PC-3 (cell line): Measurements from ENCODE around the gene CBARP. TPM values are rescaled to one million over a fixed set of nuclear protein-coding genes. Genes with fewer than 3 reads are reported as not detected.
A peak's percentile ranks its signal among the peaks of the same experiment; 100 is the strongest.
"Not testable (repeated sequence)": the region's sequence is repeated elsewhere in the genome, so short reads cannot be mapped to it uniquely, and the experiment has no call there.

Source experiments
- ATAC-seq: fragments of 200-7000 bp; cut with Tn5 transposase; 2 replicates; pipeline ENCODE4 v1.9.1; 2020; ENCODE audit warnings: mild to moderate bottlenecking, moderate library complexity
- BruUV-seq: library from RNA; stranded (reverse); fragments of 400-500 nt; replicated peaks from 2 replicates; lab custom pipeline; 2021; lab: Mats Ljungman, UMichigan
- CTCF ChIA-PET: fragments of 300-600 bp; sonication (Branson Sonifier 250); formaldehyde crosslinking; loops from one replicate; lab custom pipeline; 2022; ENCODE audit warnings: antibody characterized with exemption; lab: Charles Lee
- POLR2A ChIA-PET: fragments of 300-600 bp; sonication (Branson Sonifier 250); formaldehyde crosslinking; loops from one replicate; lab custom pipeline; 2022; ENCODE audit warnings: antibody characterized with exemption; ENCODE audit not compliant: unreplicated experiment; lab: Charles Lee
- DNase-seq: peaks from one replicate; pipeline ENCODE4 v3.0.0-alpha.2; 2015
- H2AFZ ChIP-seq: fragments of 300-600 bp; sonication (generic); 2 replicates; pipeline ENCODE4 v1.6.0; 2016; ENCODE audit warnings: antibody characterized with exemption, low read length
- H3F3A ChIP-seq: fragments of 300-600 bp; sonication (generic); one replicate; pipeline ENCODE4 v1.6.0; 2017; ENCODE audit warnings: antibody characterized with exemption, low read length, control low read depth, mild to moderate bottlenecking; ENCODE audit not compliant: unreplicated experiment
- H3K27ac ChIP-seq: fragments of 300-600 bp; sonication (generic); 2 replicates; pipeline ENCODE4 v1.5.1; 2016; ENCODE audit warnings: mild to moderate bottlenecking, low read length
- H3K27me3 ChIP-seq: fragments of 300-600 bp; sonication (generic); 2 replicates; pipeline ENCODE4 v1.6.1; 2016; ENCODE audit warnings: low read length, mixed read lengths
- H3K36me3 ChIP-seq: fragments of 300-600 bp; sonication (generic); 2 replicates; pipeline ENCODE4 v1.6.1; 2016; ENCODE audit warnings: low read depth, mixed run types, low read length, mixed read lengths
- H3K4me1 ChIP-seq: fragments of 300-600 bp; sonication (generic); 2 replicates; pipeline ENCODE4 v1.5.1; 2016; ENCODE audit warnings: low read length; ENCODE audit not compliant: insufficient read depth
- H3K4me2 ChIP-seq: fragments of 300-600 bp; sonication (generic); 2 replicates; pipeline ENCODE4 v1.6.0; 2016; ENCODE audit warnings: low read length
- H3K4me3 ChIP-seq: fragments of 300-600 bp; sonication (generic); 2 replicates; pipeline ENCODE4 v1.5.1; 2016; ENCODE audit warnings: mild to moderate bottlenecking, low read length, mixed read lengths
- H3K79me2 ChIP-seq: fragments of 300-600 bp; sonication (generic); 2 replicates; pipeline ENCODE4 v1.6.1; 2017; ENCODE audit warnings: low read length, mixed read lengths
- H3K9ac ChIP-seq: fragments of 300-600 bp; sonication (generic); 2 replicates; pipeline ENCODE4 v1.6.0; 2016; ENCODE audit warnings: mild to moderate bottlenecking, low read length
- H3K9me2 ChIP-seq: fragments of 300-600 bp; sonication (generic); replicated peaks from 2 replicates; pipeline ENCODE4 v1.6.1; 2016; ENCODE audit warnings: mixed run types, low read length, mixed read lengths
- H3K9me3 ChIP-seq: fragments of 300-600 bp; sonication (generic); 2 replicates; pipeline ENCODE4 v1.6.1; 2016; ENCODE audit warnings: low read length, mixed read lengths
- H4K20me1 ChIP-seq: fragments of 300-600 bp; sonication (generic); 2 replicates; pipeline ENCODE4 v1.6.1; 2016; ENCODE audit warnings: low read length, mixed read lengths
- EZH2 ChIP-seq: fragments of 300-600 bp; sonication (generic); IDR thresholded peaks from one replicate; pipeline ENCODE4 v1.6.1; 2017; ENCODE audit warnings: antibody characterized with exemption, mild to moderate bottlenecking, low read length; ENCODE audit not compliant: unreplicated experiment
- EZH2phosphoT487 ChIP-seq: fragments of 300-600 bp; sonication (generic); IDR thresholded peaks from 2 replicates; pipeline ENCODE4 v1.6.1; 2018; ENCODE audit warnings: mild to moderate bottlenecking, antibody characterized with exemption, low read length, borderline replicate concordance
- intact Hi-C: fragments of 100-400 bp; cut with micrococcal nuclease; formaldehyde crosslinking; loops from 2 replicates; pipeline ENCODE4 v1.9.0; 2023
- total RNA-seq: library from RNA; depleted of rRNA; stranded (reverse); fragments of >200 nt; gene quantifications from 2 replicates; pipeline ENCODE4 v1.2.3, GENCODE V29; 2014
- TF ChIP-seq, protein P1 (sequence below): fragments of 300-600 bp; sonication (generic); conservative IDR thresholded peaks from 2 replicates; pipeline ENCODE4 v1.5.1; 2017; ENCODE audit warnings: antibody characterized with exemption, low read depth, mild to moderate bottlenecking, low read length

Gene CBARP
- total RNA-seq, 1 experiment from 2014 or later = 3.3 TPM

DNA sequence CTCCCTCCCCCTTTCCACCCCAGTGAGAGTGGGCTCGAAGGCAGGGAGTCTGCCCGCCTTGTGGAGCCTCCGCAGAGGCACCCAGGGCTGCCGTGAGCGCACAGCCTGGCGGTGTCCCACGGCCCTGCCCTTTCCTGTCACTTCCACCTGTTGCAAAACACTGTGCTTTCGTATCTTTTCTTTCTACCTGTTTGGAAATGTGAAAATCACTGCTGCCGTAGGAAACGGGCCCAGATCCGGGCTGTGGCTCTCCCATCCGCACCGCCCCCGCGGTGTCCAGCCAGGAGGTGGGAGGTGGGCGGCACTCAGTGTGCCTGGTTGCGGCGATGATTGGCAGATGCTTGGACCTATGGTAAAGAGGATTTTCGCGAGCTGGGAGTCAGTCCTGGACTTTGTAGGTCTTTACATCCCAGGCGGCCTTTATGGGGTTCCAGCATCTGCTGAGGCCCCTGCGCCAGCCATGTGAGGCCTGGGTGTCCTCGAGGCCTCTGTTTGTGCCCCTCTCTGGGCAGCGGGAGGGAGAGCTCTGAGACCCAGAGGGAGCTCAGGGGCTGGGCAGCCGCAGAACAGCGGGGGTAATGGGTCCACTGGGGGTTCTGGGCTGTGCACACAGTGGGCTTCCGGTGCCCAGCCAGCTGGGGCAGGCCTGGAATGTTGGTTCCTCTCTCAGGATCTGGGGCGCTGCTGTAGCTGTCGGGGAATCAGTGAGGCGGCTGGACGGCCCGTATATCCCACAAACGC lies 26.1 kb downstream of the CBARP start:
- Histone ChIP-seq H2AFZ (no peak overlapping the region), H3K9me2 (no peaks in the 10 kb centered on the region), H3K9ac (no peak overlapping the region), H3K27me3 (no peaks in the 10 kb centered on the region), H3F3A (no peaks in the 10 kb centered on the region), H3K4me2 (no peak overlapping the region), H3K79me2 (peaks cover 90% of the 10 kb centered on the region), H3K36me3 (no peaks in the 10 kb centered on the region), H4K20me1 (peaks cover 12% of the 10 kb centered on the region; the same call in 1 of the 2 replicates), H3K9me3 (no peaks in the 10 kb centered on the region), H3K27ac (no peak overlapping the region), H3K4me3 (no peak overlapping the region), H3K4me1 (peaks cover 21% of the 10 kb centered on the region)
- no peak for ATAC-seq
- POLR2A ChIA-PET = no interaction called here
- intact Hi-C loops = no loop called here
- BruUV-seq = no TSS peak
- DNase-seq = no peak
- TF ChIP-seq EZH2 (no peak), EZH2phosphoT487 (no peak)
- TF ChIP-seq, protein P1, sequence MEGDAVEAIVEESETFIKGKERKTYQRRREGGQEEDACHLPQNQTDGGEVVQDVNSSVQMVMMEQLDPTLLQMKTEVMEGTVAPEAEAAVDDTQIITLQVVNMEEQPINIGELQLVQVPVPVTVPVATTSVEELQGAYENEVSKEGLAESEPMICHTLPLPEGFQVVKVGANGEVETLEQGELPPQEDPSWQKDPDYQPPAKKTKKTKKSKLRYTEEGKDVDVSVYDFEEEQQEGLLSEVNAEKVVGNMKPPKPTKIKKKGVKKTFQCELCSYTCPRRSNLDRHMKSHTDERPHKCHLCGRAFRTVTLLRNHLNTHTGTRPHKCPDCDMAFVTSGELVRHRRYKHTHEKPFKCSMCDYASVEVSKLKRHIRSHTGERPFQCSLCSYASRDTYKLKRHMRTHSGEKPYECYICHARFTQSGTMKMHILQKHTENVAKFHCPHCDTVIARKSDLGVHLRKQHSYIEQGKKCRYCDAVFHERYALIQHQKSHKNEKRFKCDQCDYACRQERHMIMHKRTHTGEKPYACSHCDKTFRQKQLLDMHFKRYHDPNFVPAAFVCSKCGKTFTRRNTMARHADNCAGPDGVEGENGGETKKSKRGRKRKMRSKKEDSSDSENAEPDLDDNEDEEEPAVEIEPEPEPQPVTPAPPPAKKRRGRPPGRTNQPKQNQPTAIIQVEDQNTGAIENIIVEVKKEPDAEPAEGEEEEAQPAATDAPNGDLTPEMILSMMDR = no peak
- CTCF ChIA-PET = no interaction called here

DNA sequence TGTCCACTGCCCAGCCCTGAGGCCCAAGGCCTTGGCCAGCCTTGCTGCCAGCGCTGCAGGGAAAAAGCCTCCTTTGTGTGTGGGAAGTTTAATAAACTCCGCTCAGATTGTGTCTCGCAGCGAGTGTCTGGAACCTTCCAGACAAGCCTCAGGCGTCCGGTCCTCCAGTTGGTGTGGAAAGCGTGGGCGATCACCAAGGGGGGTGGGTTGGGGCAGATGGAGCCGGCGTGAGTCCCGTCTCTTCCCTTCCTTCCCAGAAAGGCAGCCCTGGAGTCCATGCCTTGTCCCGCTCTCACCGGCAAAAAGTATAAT lies 27.6 kb downstream of the CBARP start:
- Histone ChIP-seq H3K4me1 (peaks cover 8% of the 10 kb centered on the region), H3F3A (no peaks in the 10 kb centered on the region), H3K27me3 (no peaks in the 10 kb centered on the region), H3K9me3 (no peaks in the 10 kb centered on the region), H3K9ac (no peak overlapping the region), H3K27ac (no peak overlapping the region), H3K4me3 (no peak overlapping the region), H3K79me2 (peaks cover 89% of the 10 kb centered on the region), H3K9me2 (no peaks in the 10 kb centered on the region), H3K36me3 (no peaks in the 10 kb centered on the region), H4K20me1 (peaks cover 12% of the 10 kb centered on the region; the same call in 1 of the 2 replicates), H3K4me2 (no peak overlapping the region), H2AFZ (no peak overlapping the region)
- no peak for DNase-seq
- TF ChIP-seq EZH2phosphoT487 (no peak), EZH2 (no peak)
- TF ChIP-seq, protein P1 = no peak
- ChIA-PET CTCF (no interaction called here), POLR2A (no interaction called here)
- intact Hi-C loops = no loop called here
- no peak for ATAC-seq
- BruUV-seq = no TSS peak

- H2AFZ ChIP-seq, H3K9ac ChIP-seq, H3K36me3 ChIP-seq, intact Hi-C loops, POLR2A ChIA-PET, H3F3A ChIP-seq, H3K9me3 ChIP-seq, CTCF ChIA-PET, H3K27ac ChIP-seq, BruUV-seq, H3K4me1 ChIP-seq, H3K27me3 ChIP-seq, H3K9me2 ChIP-seq: not testable (repeated sequence)
- Histone ChIP-seq H4K20me1 (peaks cover 12% of the 10 kb centered on the region; the same call in 1 of the 2 replicates), H3K4me3 (peak overlapping the region; percentile 33; the same call in 1 of the 2 replicates), H3K4me2 (peak overlapping the region; percentile 81), H3K79me2 (peaks cover 76% of the 10 kb centered on the region)
- ATAC-seq (peak; percentile 42), DNase-seq (peak; percentile 56)
Measured at GRCh38 chr19:1208830-1209229, 29.0 kb downstream of the CBARP start.
